Astrocyte of the hippocampus (primary cell): ENCODE measurements around the gene NDUFS8.

Experiments
- DNase-seq: peaks from one replicate; pipeline ENCODE4 v3.0.0; 2011; ENCODE audit warnings: low read depth, low spot score

NDUFS8 gene

GRCh38 chr11:68015467-68015866, 15.0 kb upstream of the NDUFS8 start:
- DNase-seq = no peak

GRCh38 chr11:68016161-68016903, 14.1 kb upstream of the NDUFS8 start:
- DNase-seq = no peak

GRCh38 chr11:68016904-68017817, 13.3 kb upstream of the NDUFS8 start:
- no peak for DNase-seq

GRCh38 chr11:68017980-68018729, 12.3 kb upstream of the NDUFS8 start:
- no peak for DNase-seq

- DNase-seq = no peak
Measured at GRCh38 chr11:68018730-68019190, 11.7 kb upstream of the NDUFS8 start.

GRCh38 chr11:68019486-68019885, 11.0 kb upstream of the NDUFS8 start:
- no peak for DNase-seq

- peak; percentile 66 for DNase-seq
Measured at GRCh38 chr11:68020575-68020974, 9.9 kb upstream of the NDUFS8 start.

- DNase-seq = peak; percentile 69
Measured at GRCh38 chr11:68021167-68021787, 9.2 kb upstream of the NDUFS8 start.

GRCh38 chr11:68022531-68022930, 8.0 kb upstream of the NDUFS8 start:
- DNase-seq = no peak

- no peak for DNase-seq
Measured at GRCh38 chr11:68024508-68024907, 6.0 kb upstream of the NDUFS8 start.

- DNase-seq = no peak
Measured at GRCh38 chr11:68025047-68025446, 5.4 kb upstream of the NDUFS8 start.

- DNase-seq = no peak
Measured at GRCh38 chr11:68026391-68027105, 3.9 kb upstream of the NDUFS8 start.

GRCh38 chr11:68027667-68028066, 2.8 kb upstream of the NDUFS8 start:
- no peak for DNase-seq

- DNase-seq = no peak
Measured at GRCh38 chr11:68028802-68029545, 1.5 kb upstream of the NDUFS8 start.

GRCh38 chr11:68031144-68031464, 623 bp downstream of the NDUFS8 start:
- peak; percentile 35 for DNase-seq

GRCh38 chr11:68032003-68032402, 1.5 kb downstream of the NDUFS8 start:
- no peak for DNase-seq

GRCh38 chr11:68032997-68033707, 2.7 kb downstream of the NDUFS8 start:
- no peak for DNase-seq

GRCh38 chr11:68033708-68034045, 3.2 kb downstream of the NDUFS8 start:
- DNase-seq = peak; percentile 36

GRCh38 chr11:68035266-68035876, 4.9 kb downstream of the NDUFS8 start:
- no peak for DNase-seq
